A549 (cell line): ENCODE data around the gene HMCN1. TPM values are rescaled to one million over a fixed set of nuclear protein-coding genes. Genes with fewer than 3 reads are reported as not detected.

Source experiments
- ATAC-seq, 2 experiments: fragments of 200-7000 bp in 1 of 2; fragments of >200 bp in 1 of 2; cut with Nextera tagmentation in 1 of 2; cut with Tn5 transposase in 1 of 2; 3 replicates each; pipeline versions ENCODE4 v1.8.0 to v1.9.1; 2018 to 2020; ENCODE audit warnings: mild to moderate bottlenecking in 1 of 2, moderate library complexity in 1 of 2
- CTCF ChIA-PET: fragments of 300-600 bp; sonication (Branson Sonifier 250); formaldehyde crosslinking; extraction: SDS; loops from one replicate; lab custom pipeline; 2021; ENCODE audit warnings: antibody characterized with exemption, inconsistent platforms; lab: Yijun Ruan, JAX
- POLR2A ChIA-PET: fragments of 350-600 bp; formaldehyde crosslinking; extraction: SDS; loops from one replicate; lab custom pipeline; 2021; ENCODE audit warnings: antibody characterized with exemption, inconsistent platforms; lab: Yijun Ruan, JAX
- DNase-seq, 2 experiments: peaks; one replicate each; pipeline versions ENCODE4 v3.0.0 to v3.0.0-alpha.2; 2011 to 2016; ENCODE audit warnings: low read depth in 1 of 2, low spot score in 1 of 2
- FAIRE-seq: peaks from 2 replicates; lab custom pipeline; 2011; peaks lifted over from hg19 to GRCh38; lab: Jason Lieb, UNC
- H3K27ac ChIP-seq, 2 experiments: fragments of >200 bp; sonication (Bioruptor Twin); formaldehyde crosslinking; 3 replicates each; pipeline ENCODE4 v1.5.1; 2016 to 2017
- H3K4me1 ChIP-seq: fragments of >200 bp; sonication (Bioruptor Twin); formaldehyde crosslinking; 3 replicates; pipeline ENCODE4 v1.6.1; 2016
- H3K4me2 ChIP-seq: fragments of >200 bp; sonication (Bioruptor Twin); formaldehyde crosslinking; 3 replicates; pipeline ENCODE4 v1.6.1; 2016
- H3K4me3 ChIP-seq: fragments of >200 bp; sonication (Bioruptor Twin); formaldehyde crosslinking; 3 replicates; pipeline ENCODE4 v1.5.1; 2016
- H3K9me3 ChIP-seq: fragments of >200 bp; sonication (Bioruptor Twin); formaldehyde crosslinking; 3 replicates; pipeline ENCODE4 v1.6.1; 2016
- BHLHE40 ChIP-seq: IDR thresholded peaks from 2 replicates; pipeline ENCODE4 v1.6.1; 2012; ENCODE audit warnings: low read depth, low read length, inconsistent platforms
- CBX2 ChIP-seq: fragments of 200-600 bp; sonication (generic); IDR thresholded peaks from 2 replicates; pipeline ENCODE4 v1.6.1; 2016; ENCODE audit warnings: low read depth, mild to moderate bottlenecking, borderline replicate concordance
- CBX8 ChIP-seq: fragments of 200-600 bp; sonication (generic); IDR thresholded peaks from 2 replicates; pipeline ENCODE4 v1.6.1; 2016
- CEBPB ChIP-seq, 2 experiments: fragments of >200 bp in 1 of 2; sonication (Bioruptor Twin) in 1 of 2; formaldehyde crosslinking in 1 of 2; IDR thresholded peaks; 2 replicates each; pipeline ENCODE4 v1.6.1; 2012 to 2016
- EHF ChIP-seq: fragments of 250-450 bp; sonication (Bioruptor Pico); IDR thresholded peaks from 2 replicates; pipeline ENCODE4 v1.5.0; 2020; ENCODE audit warnings: mild to moderate bottlenecking
- ELK1 ChIP-seq: fragments of 150-350 bp; IDR thresholded peaks from 2 replicates; pipeline ENCODE4 v1.6.1; 2014; ENCODE audit warnings: low read depth, mild to moderate bottlenecking, low read length
- EP300 ChIP-seq, 2 experiments: fragments of >200 bp; sonication (Bioruptor Twin); formaldehyde crosslinking; IDR thresholded peaks; 2 replicates in 1 of 2; 3 replicates in 1 of 2; pipeline ENCODE4 v1.6.1; 2016 to 2017
- FOSL2 ChIP-seq, 2 experiments: fragments of 450-650 bp in 1 of 2; fragments of >200 bp in 1 of 2; sonication (Bioruptor Twin) in 1 of 2; formaldehyde crosslinking; IDR thresholded peaks; 2 replicates each; pipeline versions ENCODE4 v1.5.0 to v1.6.1; 2016 to 2020; ENCODE audit warnings: mild to moderate bottlenecking in 1 of 2, moderate library complexity in 1 of 2
- GATA3 ChIP-seq: IDR thresholded peaks from 2 replicates; pipeline ENCODE4 v1.6.1; 2012; ENCODE audit warnings: borderline replicate concordance
- HOXB5 ChIP-seq: fragments of 250-450 bp; sonication (Bioruptor Pico); IDR thresholded peaks from 2 replicates; pipeline ENCODE4 v1.5.0; 2020; ENCODE audit warnings: mild to moderate bottlenecking, moderate library complexity
- JUNB ChIP-seq: fragments of >200 bp; sonication (Bioruptor Twin); formaldehyde crosslinking; IDR thresholded peaks from 2 replicates; pipeline ENCODE4 v1.6.1; 2016
- KDM1A ChIP-seq: fragments of 200-600 bp; sonication (generic); IDR thresholded peaks from 2 replicates; pipeline ENCODE4 v1.6.1; 2016; ENCODE audit warnings: low read depth, mild to moderate bottlenecking
- MAX ChIP-seq: IDR thresholded peaks from 2 replicates; pipeline ENCODE4 v1.6.1; 2012
- NFE2L2 ChIP-seq: fragments of 150-350 bp; conservative IDR thresholded peaks from 2 replicates; pipeline ENCODE4 v1.6.1; 2014; ENCODE audit warnings: low read length
- NPAS2 ChIP-seq: fragments of 250-450 bp; sonication (Bioruptor Pico); IDR thresholded peaks from 2 replicates; pipeline ENCODE4 v1.8.0; 2022; ENCODE audit warnings: mild to moderate bottlenecking, moderate library complexity, borderline replicate concordance
- PHF8 ChIP-seq: fragments of 200-600 bp; sonication (generic); IDR thresholded peaks from 2 replicates; pipeline ENCODE4 v1.6.1; 2016; ENCODE audit warnings: low read depth, mild to moderate bottlenecking, antibody characterized with exemption, moderate library complexity, borderline replicate concordance
- POLR2AphosphoS2 ChIP-seq: conservative IDR thresholded peaks from 2 replicates; pipeline ENCODE4 v1.6.1; 2012; ENCODE audit warnings: low read length, improper control_type of control experiment, inconsistent platforms
- RCOR1 ChIP-seq: fragments of 150-350 bp; IDR thresholded peaks from 2 replicates; pipeline ENCODE4 v1.6.1; 2014; ENCODE audit warnings: antibody characterized with exemption, low read length, low read depth
- REST ChIP-seq: fragments of 200-600 bp; sonication (generic); IDR thresholded peaks from 2 replicates; pipeline ENCODE4 v1.6.1; 2016; ENCODE audit warnings: antibody characterized with exemption, mild to moderate bottlenecking, moderate library complexity
- RFX5 ChIP-seq: fragments of 450-650 bp; IDR thresholded peaks from 2 replicates; pipeline ENCODE4 v1.7.1; 2014; ENCODE audit warnings: antibody characterized with exemption, mild to moderate bottlenecking, moderate library complexity
- SMC3 ChIP-seq: fragments of >200 bp; sonication (Bioruptor Twin); formaldehyde crosslinking; IDR thresholded peaks from 3 replicates; pipeline ENCODE4 v1.6.1; 2018; ENCODE audit warnings: inconsistent platforms
- TP53 ChIP-seq: fragments of 250-450 bp; sonication (Bioruptor Pico); IDR thresholded peaks from 2 replicates; pipeline ENCODE4 v1.5.0; 2021; ENCODE audit warnings: mild to moderate bottlenecking, moderate library complexity
- ZC3H11A ChIP-seq: fragments of 450-650 bp; IDR thresholded peaks from 2 replicates; pipeline ENCODE4 v1.6.1; 2014; ENCODE audit warnings: antibody characterized with exemption, mild to moderate bottlenecking
- ZFP36 ChIP-seq: fragments of 450-650 bp; IDR thresholded peaks from 2 replicates; pipeline ENCODE4 v1.6.1; 2014; ENCODE audit warnings: borderline replicate concordance; ENCODE audit not compliant: partially characterized antibody
- WGBS: methylation state at CpG from one replicate; pipeline ENCODE4 v1.1.6; 2017; ENCODE audit errors: missing lambda C conversion rate; 5-methylcytosine and 5-hydroxymethylcytosine counted together
- polyA plus RNA-seq, 4 experiments: library from polyadenylated mRNA; depleted of rRNA in 3 of 4; stranded (reverse); fragments of >200 nt; fragmentation: RNase III in 1 of 4; extraction: RNeasy Plus Mini Kit Qiagen cat#74134 plus additional on column Dnase treatment in 1 of 4; gene quantifications; 2 replicates in 3 of 4; 3 replicates in 1 of 4; pipeline ENCODE4 v1.2.3, GENCODE V29; 2011 to 2017
- TF ChIP-seq, protein P1 (sequence below): fragments of >200 bp; sonication (Bioruptor Twin); formaldehyde crosslinking; IDR thresholded peaks from 2 replicates; pipeline ENCODE4 v1.6.1; 2016
- TF ChIP-seq, protein P2 (sequence below): fragments of >200 bp; sonication (Bioruptor Twin); formaldehyde crosslinking; IDR thresholded peaks from 3 replicates; pipeline ENCODE4 v1.5.1; 2016

Gene HMCN1
- polyA plus RNA-seq, 2 of the 4 experiments (the other 2 are of a cell fraction), result 0.03 to 0.06 TPM

GRCh38 chr1:186152620-186153239 lies 418.5 kb downstream of the HMCN1 start:
- no peak overlapping the region for H3K4me3 ChIP-seq
- 7% methylated on average over 5 of the region's 5 CpGs for WGBS
- TF ChIP-seq FOSL2 (IDR thresholded peaks at IDR 0.05) (0 out of 2 replicates have a peak, but pooled peaks have one; percentile 19), FOSL2 (CRISPR knock-in tag; IDR thresholded peaks at IDR 0.05) (peak; percentile 46), RFX5 (no peak), MAX (no peak), GATA3 (0 out of 2 replicates have a peak, but pooled peaks have one; percentile 12), ELK1 (no peak), JUNB (0 out of 2 replicates have a peak, but pooled peaks have one; percentile 21), PHF8 (no peak), SMC3 (no peak)
- TF ChIP-seq, all 56 proteins: peak for 3
- Histone ChIP-seq H3K27ac (no peak overlapping the region), H3K4me1 (peaks cover 16% of the 10 kb centered on the region), H3K9me3 (no peaks in the 10 kb centered on the region), H3K4me2 (peak overlapping the region; percentile 18)
- ATAC-seq (peak; percentile 43 to 61; a peak in 3 of 6 replicates), DNase-seq (peak; percentile 21 to 53), FAIRE-seq (no peak)
- POLR2A ChIA-PET, result no interaction called here
- CTCF ChIA-PET, result interaction anchor here (1.4 kb wide), 1 partner anchor 60 kb away, joined by 3 read pairs; no protein-coding TSS in a partner anchor

DNA sequence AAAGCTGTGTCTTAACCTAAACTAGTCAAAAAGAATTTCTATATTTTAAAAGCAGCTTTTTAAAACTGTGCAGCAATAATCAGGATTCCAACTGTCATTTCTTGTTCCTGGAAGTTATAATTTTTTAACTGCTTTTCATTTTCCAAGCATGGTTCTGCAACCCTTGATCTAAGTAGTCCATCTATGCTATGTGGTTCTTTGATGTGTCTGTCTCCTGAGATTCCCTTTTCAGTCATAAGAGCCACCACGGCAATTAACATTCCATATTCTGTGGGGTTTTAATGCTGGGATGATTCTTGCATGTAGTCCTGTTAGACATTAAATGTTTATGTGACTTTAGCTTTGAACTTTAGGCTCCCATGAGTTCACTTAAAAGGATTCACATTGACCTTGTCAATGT lies 420.5 kb downstream of the HMCN1 start:
- H3K27ac ChIP-seq, result no peak overlapping the region
- peaks cover 16% of the 10 kb centered on the region for H3K4me1 ChIP-seq
- no peak overlapping the region for H3K4me3 ChIP-seq
- ChIA-PET CTCF (interaction anchor here (1.0 to 2.4 kb wide), 11 partner anchors 10 to 433 kb away, joined by 3 to 17 read pairs (median 5); no protein-coding TSS in a partner anchor), POLR2A (no interaction called here)
- ATAC-seq (no peak), FAIRE-seq (peak; percentile 43), DNase-seq (no peak)
- no peaks in the 10 kb centered on the region for H3K9me3 ChIP-seq
- 27% methylated on average over 1 of the region's 1 CpG for WGBS
- TF ChIP-seq CBX2 (no peak), CEBPB (IDR thresholded peaks at IDR 0.05) (no peak), ZFP36 (no peak), TP53 (no peak), HOXB5 (CRISPR knock-in tag) (no peak), CBX8 (no peak), EHF (CRISPR knock-in tag) (no peak), POLR2AphosphoS2 (no peak), NFE2L2 (no peak), RCOR1 (no peak), ZC3H11A (no peak), KDM1A (no peak), BHLHE40 (no peak), EP300 (IDR thresholded peaks at IDR 0.05) (no peak), GATA3 (no peak), REST (no peak), NPAS2 (CRISPR knock-in tag) (no peak)
- TF ChIP-seq, protein P1, sequence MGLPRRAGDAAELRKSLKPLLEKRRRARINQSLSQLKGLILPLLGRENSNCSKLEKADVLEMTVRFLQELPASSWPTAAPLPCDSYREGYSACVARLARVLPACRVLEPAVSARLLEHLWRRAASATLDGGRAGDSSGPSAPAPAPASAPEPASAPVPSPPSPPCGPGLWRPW, result no peak
- TF ChIP-seq, protein P2, sequence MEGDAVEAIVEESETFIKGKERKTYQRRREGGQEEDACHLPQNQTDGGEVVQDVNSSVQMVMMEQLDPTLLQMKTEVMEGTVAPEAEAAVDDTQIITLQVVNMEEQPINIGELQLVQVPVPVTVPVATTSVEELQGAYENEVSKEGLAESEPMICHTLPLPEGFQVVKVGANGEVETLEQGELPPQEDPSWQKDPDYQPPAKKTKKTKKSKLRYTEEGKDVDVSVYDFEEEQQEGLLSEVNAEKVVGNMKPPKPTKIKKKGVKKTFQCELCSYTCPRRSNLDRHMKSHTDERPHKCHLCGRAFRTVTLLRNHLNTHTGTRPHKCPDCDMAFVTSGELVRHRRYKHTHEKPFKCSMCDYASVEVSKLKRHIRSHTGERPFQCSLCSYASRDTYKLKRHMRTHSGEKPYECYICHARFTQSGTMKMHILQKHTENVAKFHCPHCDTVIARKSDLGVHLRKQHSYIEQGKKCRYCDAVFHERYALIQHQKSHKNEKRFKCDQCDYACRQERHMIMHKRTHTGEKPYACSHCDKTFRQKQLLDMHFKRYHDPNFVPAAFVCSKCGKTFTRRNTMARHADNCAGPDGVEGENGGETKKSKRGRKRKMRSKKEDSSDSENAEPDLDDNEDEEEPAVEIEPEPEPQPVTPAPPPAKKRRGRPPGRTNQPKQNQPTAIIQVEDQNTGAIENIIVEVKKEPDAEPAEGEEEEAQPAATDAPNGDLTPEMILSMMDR, result no peak
- H3K4me2 ChIP-seq, result no peak overlapping the region
